Measurements from ENCODE around the gene RAPGEF5.

RAPGEF5 gene

DNA sequence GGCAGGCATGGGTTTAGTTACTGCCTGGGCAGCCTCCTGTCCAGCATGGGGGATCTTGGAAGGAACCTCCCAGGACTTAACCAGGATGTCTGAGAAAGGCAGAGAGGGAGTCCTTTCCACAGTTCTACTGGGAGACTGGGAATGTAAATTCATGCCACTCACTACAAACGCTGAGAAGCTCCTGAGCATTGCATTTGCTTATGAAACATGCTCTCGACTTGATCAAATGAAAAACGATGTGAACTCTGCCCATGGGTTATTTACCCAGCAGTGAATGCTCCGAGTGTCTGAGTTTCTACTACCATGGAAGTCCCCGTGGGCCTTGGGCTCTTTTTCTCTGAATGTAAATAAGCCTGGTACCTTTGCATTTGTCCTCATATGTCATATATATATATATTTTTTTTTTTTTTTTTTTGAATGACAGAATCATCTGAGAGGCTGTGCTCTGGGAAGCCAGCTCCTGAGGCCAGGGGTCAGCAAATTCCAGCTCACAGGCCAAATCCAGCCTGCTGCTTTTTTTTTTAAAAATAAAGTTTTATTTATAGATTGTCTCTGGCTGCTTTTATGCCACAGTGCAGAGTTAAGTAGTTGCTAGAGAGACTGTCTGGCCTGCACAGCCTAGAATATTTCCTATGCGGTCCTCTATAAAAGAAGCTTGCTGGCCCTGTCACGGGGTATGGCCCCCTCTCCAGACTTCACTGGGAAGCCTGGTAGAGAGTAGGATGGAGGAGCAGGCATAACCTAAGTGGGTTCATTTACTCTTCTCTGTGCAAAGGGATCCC, 21.4 kb upstream of the RAPGEF5 start:
- H3K36me3 ChIP-seq, result no peaks in the 10 kb centered on the region
- H3K9me3 ChIP-seq, result no peaks in the 10 kb centered on the region
- DNase-seq, result no peak
- peaks cover 0 to 13% (median 3%) of the 10 kb centered on the region in 4 donors for H3K4me1 ChIP-seq
- no peak overlapping the region for H3K27ac ChIP-seq
- H3K27me3 ChIP-seq, result no peaks in the 10 kb centered on the region
- intact Hi-C loops (cut with DNase I; ENCODE audit: low total_unique reads), result no loop called here
- TF ChIP-seq, protein P1, sequence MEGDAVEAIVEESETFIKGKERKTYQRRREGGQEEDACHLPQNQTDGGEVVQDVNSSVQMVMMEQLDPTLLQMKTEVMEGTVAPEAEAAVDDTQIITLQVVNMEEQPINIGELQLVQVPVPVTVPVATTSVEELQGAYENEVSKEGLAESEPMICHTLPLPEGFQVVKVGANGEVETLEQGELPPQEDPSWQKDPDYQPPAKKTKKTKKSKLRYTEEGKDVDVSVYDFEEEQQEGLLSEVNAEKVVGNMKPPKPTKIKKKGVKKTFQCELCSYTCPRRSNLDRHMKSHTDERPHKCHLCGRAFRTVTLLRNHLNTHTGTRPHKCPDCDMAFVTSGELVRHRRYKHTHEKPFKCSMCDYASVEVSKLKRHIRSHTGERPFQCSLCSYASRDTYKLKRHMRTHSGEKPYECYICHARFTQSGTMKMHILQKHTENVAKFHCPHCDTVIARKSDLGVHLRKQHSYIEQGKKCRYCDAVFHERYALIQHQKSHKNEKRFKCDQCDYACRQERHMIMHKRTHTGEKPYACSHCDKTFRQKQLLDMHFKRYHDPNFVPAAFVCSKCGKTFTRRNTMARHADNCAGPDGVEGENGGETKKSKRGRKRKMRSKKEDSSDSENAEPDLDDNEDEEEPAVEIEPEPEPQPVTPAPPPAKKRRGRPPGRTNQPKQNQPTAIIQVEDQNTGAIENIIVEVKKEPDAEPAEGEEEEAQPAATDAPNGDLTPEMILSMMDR (IDR thresholded peaks at IDR 0.05), result no peak
- no peak overlapping the region for H3K4me3 ChIP-seq

DNA sequence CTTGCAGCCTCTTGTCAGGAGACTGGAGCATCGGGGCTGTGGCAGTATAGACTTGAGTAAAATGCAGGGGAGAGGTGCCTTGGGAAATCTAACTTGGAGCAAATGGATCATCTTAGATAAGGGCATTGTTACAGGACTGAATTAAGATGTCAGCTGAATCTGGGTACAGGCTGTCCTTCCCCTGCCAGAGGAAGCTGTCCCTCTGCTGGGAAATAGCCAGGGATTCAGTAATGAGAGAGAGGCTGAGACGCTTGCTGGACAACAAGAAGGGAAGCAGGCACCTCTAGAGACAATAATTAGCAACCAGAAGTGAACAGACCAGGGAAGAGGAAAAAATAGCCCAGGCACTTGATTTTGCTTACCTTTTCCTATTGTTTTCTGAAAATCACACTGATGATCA, 20.7 kb upstream of the RAPGEF5 start:
- Histone ChIP-seq H3K36me3 (no peaks in the 10 kb centered on the region), H3K27me3 (no peaks in the 10 kb centered on the region), H3K4me1 (peaks cover 0 to 13% (median 3%) of the 10 kb centered on the region in 4 donors), H3K4me3 (no peak overlapping the region), H3K9me3 (no peaks in the 10 kb centered on the region), H3K27ac (no peak overlapping the region)
- DNase-seq, result no peak
- intact Hi-C loops (cut with DNase I; ENCODE audit: low total_unique reads), result no loop called here
- TF ChIP-seq, protein P1 (IDR thresholded peaks at IDR 0.05), result no peak

DNA sequence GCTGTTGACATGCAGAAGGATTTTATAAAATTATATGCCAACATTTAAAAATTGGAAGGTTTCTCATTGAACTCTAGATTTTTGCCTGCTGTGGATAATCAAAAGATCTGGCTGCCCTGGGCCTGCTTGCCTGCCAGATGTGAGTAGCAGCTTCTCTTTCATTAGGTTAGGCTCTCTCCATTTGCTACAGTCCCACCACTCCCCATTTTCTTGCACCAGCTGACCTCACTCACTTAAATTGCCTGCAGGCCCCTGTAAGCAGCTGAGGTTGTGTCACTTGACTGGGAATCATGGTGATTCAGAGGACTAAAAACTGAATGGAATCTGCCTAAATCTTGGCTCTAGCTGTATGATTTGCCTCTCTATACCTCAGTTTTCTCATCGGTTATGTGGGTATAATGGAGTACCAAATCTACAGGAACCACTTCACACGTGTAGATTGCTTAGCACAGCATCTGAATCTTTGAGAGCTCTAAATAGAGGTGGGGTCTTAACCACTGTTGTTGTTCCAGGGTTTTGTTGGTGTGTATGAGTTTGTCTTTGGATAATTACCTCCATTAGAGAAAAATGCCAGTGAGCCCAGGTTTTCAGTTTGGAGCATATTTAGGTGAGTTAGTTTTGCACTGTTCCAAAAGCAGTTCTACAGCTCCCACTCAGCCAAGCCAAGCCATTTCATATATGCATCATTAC, 18.6 kb upstream of the RAPGEF5 start:
- DNase-seq, result no peak
- Histone ChIP-seq H3K4me3 (no peak overlapping the region), H3K9me3 (no peaks in the 10 kb centered on the region), H3K36me3 (no peaks in the 10 kb centered on the region), H3K27ac (no peak overlapping the region), H3K27me3 (no peaks in the 10 kb centered on the region), H3K4me1 (peaks cover 0 to 13% (median 3%) of the 10 kb centered on the region in 4 donors)
- TF ChIP-seq, protein P1 (IDR thresholded peaks at IDR 0.05), result no peak
- intact Hi-C loops (cut with DNase I; ENCODE audit: low total_unique reads), result no loop called here

DNA sequence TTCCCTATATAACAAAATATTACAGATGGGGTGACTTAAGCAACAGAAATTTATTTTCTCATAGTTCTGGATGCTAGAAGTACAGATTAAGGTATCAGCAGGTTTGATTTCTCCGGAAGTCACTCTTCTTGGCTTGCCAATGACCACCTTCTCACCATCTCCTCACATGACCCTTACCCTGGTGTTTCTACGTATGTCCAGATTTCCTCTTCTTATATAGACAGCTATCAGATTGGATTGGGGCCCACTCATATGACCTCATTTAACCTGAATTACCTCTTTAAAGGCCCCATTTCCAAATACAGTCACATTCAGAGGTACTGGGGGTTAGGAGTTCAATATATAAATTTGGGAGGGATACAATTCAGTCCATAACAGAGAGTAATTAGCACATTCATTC, 17.0 kb upstream of the RAPGEF5 start:
- TF ChIP-seq, protein P1 (IDR thresholded peaks at IDR 0.05), result no peak
- Histone ChIP-seq H3K4me3 (no peak overlapping the region), H3K27me3 (no peaks in the 10 kb centered on the region), H3K27ac (no peak overlapping the region), H3K4me1 (peaks cover 0 to 13% (median 3%) of the 10 kb centered on the region in 4 donors), H3K9me3 (no peaks in the 10 kb centered on the region), H3K36me3 (no peaks in the 10 kb centered on the region)
- DNase-seq, result no peak
- intact Hi-C loops (cut with DNase I; ENCODE audit: low total_unique reads), result no loop called here

DNA sequence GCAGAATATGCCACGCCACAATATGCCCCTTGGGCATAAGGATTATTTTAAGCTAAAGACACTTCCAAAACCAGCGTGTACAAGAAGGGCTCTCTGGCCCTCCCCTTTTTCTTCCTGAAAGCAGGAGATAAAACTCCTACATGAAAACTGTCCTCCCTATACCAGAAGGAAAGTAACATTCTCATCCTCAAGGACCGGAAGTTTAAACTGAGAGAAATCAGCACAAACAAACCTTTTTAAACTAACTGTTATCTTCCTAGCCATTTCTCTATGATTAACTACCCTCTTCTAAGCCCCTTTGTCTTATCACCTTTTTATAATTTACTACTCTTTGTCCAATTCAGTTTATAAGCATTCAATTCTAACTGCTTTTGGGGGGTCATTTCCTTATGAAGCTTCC, 16.4 kb upstream of the RAPGEF5 start:
- no peak overlapping the region for H3K27ac ChIP-seq
- TF ChIP-seq, protein P1 (IDR thresholded peaks at IDR 0.05), result no peak
- H3K36me3 ChIP-seq, result no peaks in the 10 kb centered on the region
- intact Hi-C loops (cut with DNase I; ENCODE audit: low total_unique reads), result no loop called here
- H3K4me1 ChIP-seq, result peaks cover 0 to 9% (median 3%) of the 10 kb centered on the region in 4 donors
- DNase-seq, result no peak
- H3K27me3 ChIP-seq, result no peaks in the 10 kb centered on the region
- H3K4me3 ChIP-seq, result no peak overlapping the region
- no peaks in the 10 kb centered on the region for H3K9me3 ChIP-seq

Measured in tibial artery (tissue), 4 donors.